RPMI7951 (cell line): ENCODE measurements around the gene DISP3. TPM values are rescaled to one million over a fixed set of nuclear protein-coding genes. Genes with fewer than 3 reads are reported as not detected.

Experiments used
- DNase-seq: peaks from one replicate; pipeline ENCODE4 v3.0.0-alpha.2; 2012; ENCODE audit warnings: low read depth
- total RNA-seq: library from RNA; depleted of rRNA; stranded (reverse); fragments of >200 nt; shearing (Covaris generic); gene quantifications from 2 replicates; pipeline ENCODE4 v1.2.3, GENCODE V29; 2014

DISP3 gene
- total RNA-seq, 1 experiment from 2014 or later = not detected

- no peak for DNase-seq
These were observed 64.8 kb downstream of the DISP3 start for GRCh38 chr1:11543796-11544195.

GRCh38 chr1:11546456-11546855 is 67.5 kb downstream of the DISP3 start:
- no peak for DNase-seq

GRCh38 chr1:11550664-11551283 is 71.8 kb downstream of the DISP3 start:
- DNase-seq = peak; percentile 78

- no peak for DNase-seq
These were observed 79.3 kb downstream of the DISP3 start for GRCh38 chr1:11558276-11558675.

GRCh38 chr1:11558871-11559590 is 80.1 kb downstream of the DISP3 start:
- DNase-seq = no peak

- no peak for DNase-seq
These were observed 80.6 kb downstream of the DISP3 start for GRCh38 chr1:11559591-11559970.

GRCh38 chr1:11560061-11560460 is 81.1 kb downstream of the DISP3 start:
- DNase-seq = no peak

- no peak for DNase-seq
These were observed 82.8 kb downstream of the DISP3 start for GRCh38 chr1:11561740-11562139.

- no peak for DNase-seq
These were observed 83.7 kb downstream of the DISP3 start for GRCh38 chr1:11562664-11563063.

- peak; percentile 70 for DNase-seq
These were observed 84.7 kb downstream of the DISP3 start for GRCh38 chr1:11563560-11564069.

GRCh38 chr1:11564237-11564636 is 85.3 kb downstream of the DISP3 start:
- DNase-seq = no peak

- DNase-seq = no peak
These were observed 87.3 kb downstream of the DISP3 start for GRCh38 chr1:11566042-11566850.

- DNase-seq = no peak
These were observed 88.5 kb downstream of the DISP3 start for GRCh38 chr1:11567244-11568065.

- peak; percentile 50 for DNase-seq
These were observed 89.7 kb downstream of the DISP3 start for GRCh38 chr1:11568687-11569086.

GRCh38 chr1:11569551-11569950 is 90.6 kb downstream of the DISP3 start:
- no peak for DNase-seq

GRCh38 chr1:11569954-11570353 is 91.0 kb downstream of the DISP3 start:
- no peak for DNase-seq

GRCh38 chr1:11570821-11571380 is 91.9 kb downstream of the DISP3 start:
- DNase-seq = no peak

GRCh38 chr1:11571906-11572616 is 93.1 kb downstream of the DISP3 start:
- DNase-seq = no peak

GRCh38 chr1:11573116-11573692 is 94.2 kb downstream of the DISP3 start:
- DNase-seq = no peak

- DNase-seq = no peak
These were observed 96.6 kb downstream of the DISP3 start for GRCh38 chr1:11575553-11575952.
